ENCODE data around the gene ADAM33.

Gene ADAM33

GRCh38 chr20:3686867-3687321, 5.1 kb upstream of the ADAM33 start:
- DNase-seq (ENCODE audit: low spot score), result no peak

- no peak for DNase-seq (ENCODE audit: low spot score)
Observed at GRCh38 chr20:3686421-3686820, 4.6 kb upstream of the ADAM33 start.

- DNase-seq (ENCODE audit: low spot score), result no peak
Observed at GRCh38 chr20:3685341-3685740, 3.5 kb upstream of the ADAM33 start.

- no peak for DNase-seq (ENCODE audit: low spot score)
Observed at GRCh38 chr20:3681352-3681930, 369 bp downstream of the ADAM33 start.

GRCh38 chr20:3680701-3681351, 984 bp downstream of the ADAM33 start:
- DNase-seq (ENCODE audit: low spot score), result no peak

GRCh38 chr20:3679749-3680700, 1.8 kb downstream of the ADAM33 start:
- DNase-seq (ENCODE audit: low spot score), result no peak

GRCh38 chr20:3678856-3679720, 2.7 kb downstream of the ADAM33 start:
- no peak for DNase-seq (ENCODE audit: low spot score)

- no peak for DNase-seq (ENCODE audit: low spot score)
Observed at GRCh38 chr20:3678198-3678597, 3.6 kb downstream of the ADAM33 start.

GRCh38 chr20:3677733-3678132, 4.1 kb downstream of the ADAM33 start:
- DNase-seq (ENCODE audit: low spot score), result no peak

- no peak for DNase-seq (ENCODE audit: low spot score)
Observed at GRCh38 chr20:3674995-3675900, 6.6 kb downstream of the ADAM33 start.

GRCh38 chr20:3674447-3674846, 7.4 kb downstream of the ADAM33 start:
- no peak for DNase-seq (ENCODE audit: low spot score)

- no peak for DNase-seq (ENCODE audit: low spot score)
Observed at GRCh38 chr20:3673221-3674070, 8.4 kb downstream of the ADAM33 start.

GRCh38 chr20:3672547-3673171, 9.2 kb downstream of the ADAM33 start:
- DNase-seq (ENCODE audit: low spot score), result no peak

- DNase-seq (ENCODE audit: low spot score), result no peak
Observed at GRCh38 chr20:3671986-3672546, 9.7 kb downstream of the ADAM33 start.

- DNase-seq (ENCODE audit: low spot score), result no peak
Observed at GRCh38 chr20:3670945-3671344, 10.9 kb downstream of the ADAM33 start.

- no peak for DNase-seq (ENCODE audit: low spot score)
Observed at GRCh38 chr20:3670511-3670910, 11.3 kb downstream of the ADAM33 start.

- DNase-seq (ENCODE audit: low spot score), result no peak
Observed at GRCh38 chr20:3669710-3670367, 12.0 kb downstream of the ADAM33 start.

GRCh38 chr20:3667434-3668037, 14.3 kb downstream of the ADAM33 start:
- DNase-seq (ENCODE audit: low spot score), result no peak

Measured in CD4-positive, alpha-beta T cell treated with Interleukin-6 at 100 ng/mL for 8 hours (primary cell).